GM13976 (cell line): ENCODE measurements around the gene C5orf47.

ENCODE experiments used
- DNase-seq: peaks from one replicate; pipeline ENCODE4 v3.0.0; 2012; ENCODE audit warnings: low spot score
- CTCF ChIP-seq: IDR thresholded peaks from 2 replicates; pipeline ENCODE4 v1.5.1; 2012; ENCODE audit warnings: borderline replicate concordance, mild to moderate bottlenecking; ENCODE audit not compliant: insufficient read depth; ENCODE audit errors: extremely low read depth, missing control alignments, control extremely low read depth
- in situ Hi-C: fragments of 300-500 bp; cut with MboI; formaldehyde crosslinking; loops from one replicate; pipeline ENCODE4 v1.12.0; 2022; ENCODE audit warnings: low sequenced_read_pairs, mixed read lengths, inconsistent platforms; ENCODE audit not compliant: unreplicated experiment

C5orf47 gene

GRCh38 chr5:173969167-173970049 lies 19.6 kb upstream of the C5orf47 start:
- DNase-seq: peak; percentile 20
- in situ Hi-C loops: loop anchor here (5.0 kb wide), 1 partner anchor 352 kb away; the partner anchor contains the start of gene BOD1
- TF ChIP-seq CTCF: no peak

GRCh38 chr5:173970878-173971650 lies 17.9 kb upstream of the C5orf47 start:
- in situ Hi-C loops: no loop called here
- TF ChIP-seq CTCF: no peak
- DNase-seq: peak; percentile 13

GRCh38 chr5:173971681-173972345 lies 17.2 kb upstream of the C5orf47 start:
- no peak for TF ChIP-seq CTCF
- in situ Hi-C loops: no loop called here
- DNase-seq: peak; percentile 30

GRCh38 chr5:173972607-173972924 lies 16.4 kb upstream of the C5orf47 start:
- DNase-seq: no peak
- no peak for TF ChIP-seq CTCF
- in situ Hi-C loops: no loop called here

GRCh38 chr5:173972925-173973615 lies 15.9 kb upstream of the C5orf47 start:
- peak; percentile 71 for TF ChIP-seq CTCF
- peak; percentile 89 for DNase-seq
- in situ Hi-C loops: no loop called here

GRCh38 chr5:173973616-173973969 lies 15.4 kb upstream of the C5orf47 start:
- no peak for DNase-seq
- no peak for TF ChIP-seq CTCF
- in situ Hi-C loops: no loop called here
